ENCODE data around the gene THSD8.

- no peak for TF ChIP-seq CTCF (IDR thresholded peaks at IDR 0.05)
- no peak for TF ChIP-seq EZH2 (IDR thresholded peaks at IDR 0.05; ENCODE audit: borderline replicate concordance, insufficient read depth, low read depth, low read length, poor library complexity, severe bottlenecking)
Observed at GRCh38 chr19:12772323-12772722, 29.5 kb upstream of the THSD8 start.
